ENCODE measurements around the gene NUFIP2. TPM values are rescaled to one million over a fixed set of nuclear protein-coding genes. Genes with fewer than 3 reads are reported as not detected.

Gene NUFIP2
- total and polyA plus RNA-seq, 3 experiments from 2014 or later = 14.7 to 73.5 (median 71.4) TPM

- CTCF ChIA-PET = no interaction called here
These were observed 32.3 kb upstream of the NUFIP2 start for GRCh38 chr17:29326023-29326813.

GRCh38 chr17:29322363-29322762 is 28.4 kb upstream of the NUFIP2 start:
- no peak overlapping the region for H3K27ac ChIP-seq (ENCODE audit: low read depth, low read length)
- ChIA-PET CTCF (no interaction called here), POLR2A (no interaction called here)
- Mint-ChIP-seq H3K27ac (no peak overlapping the region), H3K27me3 (no peaks in the 10 kb centered on the region), H3K36me3 (no peaks in the 10 kb centered on the region), H3K4me1 (no peaks in the 10 kb centered on the region), H3K9me3 (no peaks in the 10 kb centered on the region), H3K4me3 (no peak overlapping the region)
- no peaks in the 10 kb centered on the region for H3K9me3 ChIP-seq (ENCODE audit: low read length)
- no peaks in the 10 kb centered on the region for H3K36me3 ChIP-seq (ENCODE audit: insufficient read depth, low read length)
- no peaks in the 10 kb centered on the region for H3K4me1 ChIP-seq (ENCODE audit: insufficient read depth, low read length)
- no peak for DNase-seq
- no peaks in the 10 kb centered on the region for H3K27me3 ChIP-seq (ENCODE audit: insufficient read depth, low read length, poor library complexity, severe bottlenecking)
- H3K4me3 ChIP-seq (ENCODE audit: low read length) = no peak overlapping the region

More at GRCh38 chr17:29326023-29326813, 32.3 kb upstream of the NUFIP2 start:
- H3K27me3 Mint-ChIP-seq = peaks cover 0 to 2% of the 10 kb centered on the region in 2 donors
- H3K27me3 ChIP-seq (ENCODE audit: insufficient read depth, low read length, poor library complexity, severe bottlenecking) = no peaks in the 10 kb centered on the region
- H3K36me3 Mint-ChIP-seq = no peaks in the 10 kb centered on the region
- H3K36me3 ChIP-seq (ENCODE audit: insufficient read depth, low read length) = no peaks in the 10 kb centered on the region
- H3K4me1 Mint-ChIP-seq = no peaks in the 10 kb centered on the region
- POLR2A ChIA-PET = interaction anchor here (0.7 kb wide), 1 partner anchor 272 kb away, joined by 3 read pairs; no protein-coding TSS in a partner anchor
- peak overlapping the region in 1 of 8 donors; percentile 51 for H3K27ac Mint-ChIP-seq
- no peak overlapping the region for H3K4me3 Mint-ChIP-seq
- H3K4me3 ChIP-seq (ENCODE audit: low read length) = no peak overlapping the region
- H3K9me3 Mint-ChIP-seq = no peaks in the 10 kb centered on the region
- H3K9me3 ChIP-seq (ENCODE audit: low read length) = no peaks in the 10 kb centered on the region
- no peak for DNase-seq
- H3K4me1 ChIP-seq (ENCODE audit: insufficient read depth, low read length) = no peaks in the 10 kb centered on the region
- no peak overlapping the region for H3K27ac ChIP-seq (ENCODE audit: low read depth, low read length)

- H3K4me1 ChIP-seq (ENCODE audit: insufficient read depth, low read length) = no peaks in the 10 kb centered on the region
- POLR2A ChIA-PET = interaction anchor here (1.5 kb wide), 1 partner anchor 9 kb away, joined by 11 read pairs; the partner anchor contains the start of gene NUFIP2
- H3K9me3 ChIP-seq (ENCODE audit: low read length) = no peaks in the 10 kb centered on the region
- no peaks in the 10 kb centered on the region for H3K36me3 Mint-ChIP-seq
- H3K36me3 ChIP-seq (ENCODE audit: insufficient read depth, low read length) = no peaks in the 10 kb centered on the region
- H3K27me3 Mint-ChIP-seq = peaks cover 1 to 3% of the 10 kb centered on the region in 2 donors
- no peak overlapping the region for H3K27ac ChIP-seq (ENCODE audit: low read depth, low read length)
- peak overlapping the region in 1 of 8 donors; percentile 60 for H3K27ac Mint-ChIP-seq
- no peaks in the 10 kb centered on the region for H3K27me3 ChIP-seq (ENCODE audit: insufficient read depth, low read length, poor library complexity, severe bottlenecking)
- CTCF ChIA-PET = interaction anchor here (0.7 kb wide), 2 partner anchors 530 to 619 kb away, joined by 3 read pairs; no protein-coding TSS in a partner anchor
- no peak overlapping the region for H3K4me3 ChIP-seq (ENCODE audit: low read length)
- H3K4me3 Mint-ChIP-seq = peak overlapping the region in 3 of 7 donors; percentile 0 to 48 (median 32)
- no peaks in the 10 kb centered on the region for H3K9me3 Mint-ChIP-seq
- H3K4me1 Mint-ChIP-seq = peaks cover 0 to 3% (median 3%) of the 10 kb centered on the region in 3 donors
- DNase-seq = no peak
These were observed 9.4 kb upstream of the NUFIP2 start for GRCh38 chr17:29303386-29303785.

- H3K4me1 Mint-ChIP-seq = peaks cover 14 to 15% (median 15%) of the 10 kb centered on the region in 3 donors
- ChIA-PET POLR2A (no interaction called here), CTCF (no interaction called here)
- no peaks in the 10 kb centered on the region for H3K27me3 ChIP-seq (ENCODE audit: insufficient read depth, low read length, poor library complexity, severe bottlenecking)
- peaks cover 0 to 3% (median 0%) of the 10 kb centered on the region in 3 donors for H3K36me3 Mint-ChIP-seq
- H3K36me3 ChIP-seq (ENCODE audit: insufficient read depth, low read length) = no peaks in the 10 kb centered on the region
- no peak overlapping the region for H3K4me3 Mint-ChIP-seq
- no peaks in the 10 kb centered on the region for H3K9me3 ChIP-seq (ENCODE audit: low read length)
- peaks cover 0 to 1% of the 10 kb centered on the region in 2 donors for H3K27me3 Mint-ChIP-seq
- H3K4me3 ChIP-seq (ENCODE audit: low read length) = no peak overlapping the region
- no peak overlapping the region for H3K27ac ChIP-seq (ENCODE audit: low read depth, low read length)
- no peaks in the 10 kb centered on the region for H3K9me3 Mint-ChIP-seq
- no peak overlapping the region for H3K27ac Mint-ChIP-seq
- H3K4me1 ChIP-seq (ENCODE audit: insufficient read depth, low read length) = peaks cover 7% of the 10 kb centered on the region
- no peak for DNase-seq
These were observed 5.1 kb upstream of the NUFIP2 start for GRCh38 chr17:29299031-29299430.

GRCh38 chr17:29295420-29295819 is 1.5 kb upstream of the NUFIP2 start:
- ChIA-PET POLR2A (no interaction called here), CTCF (no interaction called here)
- H3K4me1 ChIP-seq (ENCODE audit: insufficient read depth, low read length) = peaks cover 23% of the 10 kb centered on the region
- H3K9me3 Mint-ChIP-seq = peaks cover 0 to 2% (median 0%) of the 10 kb centered on the region in 5 donors
- H3K36me3 Mint-ChIP-seq = peaks cover 0 to 20% (median 3%) of the 10 kb centered on the region in 3 donors
- no peaks in the 10 kb centered on the region for H3K9me3 ChIP-seq (ENCODE audit: low read length)
- no peak overlapping the region for H3K27ac ChIP-seq (ENCODE audit: low read depth, low read length)
- no peaks in the 10 kb centered on the region for H3K27me3 ChIP-seq (ENCODE audit: insufficient read depth, low read length, poor library complexity, severe bottlenecking)
- peaks cover 28 to 36% (median 29%) of the 10 kb centered on the region in 3 donors for H3K4me1 Mint-ChIP-seq
- H3K27me3 Mint-ChIP-seq = peaks cover 0 to 4% of the 10 kb centered on the region in 2 donors
- H3K36me3 ChIP-seq (ENCODE audit: insufficient read depth, low read length) = no peaks in the 10 kb centered on the region
- no peak for DNase-seq
- H3K4me3 Mint-ChIP-seq = peak overlapping the region in 6 of 7 donors; percentile 16 to 97 (median 50)
- H3K27ac Mint-ChIP-seq = peak overlapping the region in 7 of 8 donors; percentile 77 to 95 (median 85)
- H3K4me3 ChIP-seq (ENCODE audit: low read length) = no peak overlapping the region

- ChIA-PET POLR2A (interaction anchor here (0.7 to 3.1 kb wide), 13 partner anchors 8 to 650 kb away, joined by 3 to 11 read pairs (median 5); partner anchors contain the start of genes BLTP2, TAOK1 and TP53I13), CTCF (interaction anchor here (1.3 to 1.4 kb wide), 3 partner anchors 15 to 146 kb away, joined by 3 to 8 read pairs (median 3); no protein-coding TSS in a partner anchor)
- peaks cover 0 to 2% (median 0%) of the 10 kb centered on the region in 5 donors for H3K9me3 Mint-ChIP-seq
- peak overlapping the region; percentile 97 to 100 (median 100) for H3K4me3 Mint-ChIP-seq
- H3K27ac ChIP-seq (ENCODE audit: low read depth, low read length) = peak overlapping the region; percentile 75
- H3K36me3 Mint-ChIP-seq = peaks cover 0 to 27% (median 4%) of the 10 kb centered on the region in 3 donors
- H3K27me3 ChIP-seq (ENCODE audit: insufficient read depth, low read length, poor library complexity, severe bottlenecking) = no peaks in the 10 kb centered on the region
- peaks cover 35 to 45% (median 37%) of the 10 kb centered on the region in 3 donors for H3K4me1 Mint-ChIP-seq
- no peaks in the 10 kb centered on the region for H3K36me3 ChIP-seq (ENCODE audit: insufficient read depth, low read length)
- peak overlapping the region; percentile 89 to 100 (median 99) for H3K27ac Mint-ChIP-seq
- peak overlapping the region; percentile 52 for H3K4me3 ChIP-seq (ENCODE audit: low read length)
- peaks cover 31% of the 10 kb centered on the region for H3K4me1 ChIP-seq (ENCODE audit: insufficient read depth, low read length)
- no peaks in the 10 kb centered on the region for H3K9me3 ChIP-seq (ENCODE audit: low read length)
- peak in 1 of 5 donors; percentile 7 for DNase-seq
- peaks cover 0 to 4% of the 10 kb centered on the region in 2 donors for H3K27me3 Mint-ChIP-seq
These were observed 592 bp upstream of the NUFIP2 start for GRCh38 chr17:29294580-29294900.

- Histone ChIP-seq H3K27ac (ENCODE audit: low read depth, low read length) (peak overlapping the region; percentile 75), H3K4me3 (ENCODE audit: low read length) (peak overlapping the region; percentile 93), H3K27me3 (ENCODE audit: insufficient read depth, low read length, poor library complexity, severe bottlenecking) (no peaks in the 10 kb centered on the region), H3K4me1 (ENCODE audit: insufficient read depth, low read length) (peaks cover 44% of the 10 kb centered on the region), H3K36me3 (ENCODE audit: insufficient read depth, low read length) (peaks cover 2% of the 10 kb centered on the region), H3K9me3 (ENCODE audit: low read length) (no peaks in the 10 kb centered on the region)
- Mint-ChIP-seq H3K36me3 (peaks cover 0 to 39% (median 7%) of the 10 kb centered on the region in 3 donors), H3K9me3 (peaks cover 0 to 2% (median 0%) of the 10 kb centered on the region in 5 donors), H3K27ac (peak overlapping the region; percentile 89 to 100 (median 99)), H3K4me1 (peaks cover 48 to 58% (median 50%) of the 10 kb centered on the region in 3 donors), H3K4me3 (peak overlapping the region; percentile 97 to 100 (median 100)), H3K27me3 (peaks cover 0 to 4% of the 10 kb centered on the region in 2 donors)
- CTCF ChIA-PET = interaction anchor here (0.7 to 1.4 kb wide), 7 partner anchors 16 to 145 kb away, joined by 3 to 8 read pairs (median 3); partner anchors contain the start of gene MYO18A
- POLR2A ChIA-PET = interaction anchor here (0.7 to 3.1 kb wide), 12 partner anchors 10 to 648 kb away, joined by 3 to 11 read pairs (median 6); partner anchors contain the start of genes BLTP2 and TAOK1
- DNase-seq = peak; percentile 49 to 79 (median 55)
These were observed 707 bp downstream of the NUFIP2 start for GRCh38 chr17:29292992-29293889.
